B cell (primary cell): ENCODE results near the gene KRTAP2-2. TPM values are rescaled to one million over a fixed set of nuclear protein-coding genes. Genes with fewer than 3 reads are reported as not detected.
"Not testable (repeated sequence)": the region's sequence is repeated elsewhere in the genome, so short reads cannot be mapped to it uniquely, and the experiment has no call there.

Experiments used
- ATAC-seq: fragments of 200-7000 bp; cut with Tn5 transposase; one replicate; pipeline ENCODE4 v1.10.0; 2021; ENCODE audit warnings: low read depth, mild to moderate bottlenecking, moderate number of reproducible peaks, moderate library complexity
- CTCF ChIA-PET: fragments of 350-600 bp; sonication (Branson Sonifier 250); formaldehyde crosslinking; loops from one replicate; lab custom pipeline; 2021; ENCODE audit warnings: antibody characterized with exemption, inconsistent platforms; lab: Charles Lee
- POLR2A ChIA-PET: fragments of 350-600 bp; sonication (Branson Sonifier 250); formaldehyde crosslinking; loops from one replicate; lab custom pipeline; 2021; ENCODE audit warnings: antibody characterized with exemption; lab: Charles Lee
- DNase-seq: peaks from one replicate; pipeline ENCODE4 v3.0.0; 2013
- H2AFZ ChIP-seq: 2 replicates; pipeline ENCODE4 v1.6.1; 2012; ENCODE audit warnings: mild to moderate bottlenecking, low read depth, low read length; ENCODE audit not compliant: insufficient read depth, poor library complexity, severe bottlenecking
- H3K27ac ChIP-seq, 2 donors: 1 replicate in 1 of 2; 2 replicates in 1 of 2; pipeline ENCODE4 v1.5.1; 2012 to 2013; ENCODE audit warnings: low read length in 2 of 2, mild to moderate bottlenecking in 2 of 2, moderate library complexity in 1 of 2
- H3K27me3 ChIP-seq, 4 experiments: fragments of 200-600 bp in 1 of 4; sonication (generic) in 1 of 4; replicated peaks in 1 of 4; 1 replicate in 2 of 4; 2 replicates in 2 of 4; pipeline versions ENCODE4 v1.6.1 to v1.7.0; 2013 to 2016; ENCODE audit warnings: low read length in 3 of 4, mild to moderate bottlenecking in 2 of 4, mixed read lengths in 1 of 4, moderate library complexity in 1 of 4; ENCODE audit not compliant: insufficient read depth in 4 of 4, control insufficient read depth in 3 of 4; ENCODE audit errors: control extremely low read depth in 1 of 4
- H3K36me3 ChIP-seq, 2 experiments: replicated peaks in 1 of 2; 1 replicate in 1 of 2; 2 replicates in 1 of 2; pipeline versions ENCODE4 v1.6.1 to v1.7.1; 2013; ENCODE audit warnings: low read length in 1 of 2; ENCODE audit not compliant: insufficient read depth in 2 of 2, control insufficient read depth in 1 of 2; ENCODE audit errors: control extremely low read depth in 1 of 2, extremely low read depth in 1 of 2
- H3K4me1 ChIP-seq, 2 donors: fragments of 200-600 bp in 1 of 2; sonication (generic) in 1 of 2; 1 replicate in 1 of 2; 2 replicates in 1 of 2; pipeline versions ENCODE4 v1.5.1 to v1.6.1; 2013 to 2017; ENCODE audit warnings: low read length in 2 of 2; ENCODE audit not compliant: control insufficient read depth in 2 of 2, insufficient read depth in 2 of 2
- H3K4me2 ChIP-seq: replicated peaks from 2 replicates; pipeline ENCODE3; 2012; ENCODE audit warnings: mild to moderate bottlenecking, low read depth, low read length; ENCODE audit not compliant: poor library complexity, severe bottlenecking
- H3K4me3 ChIP-seq, 5 experiments: fragments of 200-600 bp in 1 of 5; sonication (generic) in 1 of 5; 1 replicate in 3 of 5; 2 replicates in 2 of 5; pipeline versions ENCODE4 v1.5.1 to v1.7.0; 2011 to 2016; ENCODE audit warnings: low read length in 4 of 5, mild to moderate bottlenecking in 4 of 5, low read depth in 2 of 5, control low read depth in 1 of 5, moderate library complexity in 1 of 5; ENCODE audit not compliant: insufficient read depth in 1 of 5; ENCODE audit errors: control extremely low read depth in 1 of 5, extremely low read depth in 1 of 5
- H3K79me2 ChIP-seq: fragments of 200-600 bp; sonication (generic); one replicate; pipeline ENCODE4 v1.6.0; 2016; ENCODE audit warnings: low read length; ENCODE audit not compliant: control insufficient read depth, insufficient read depth
- H3K9ac ChIP-seq: fragments of 200-600 bp; sonication (generic); 2 replicates; pipeline ENCODE4 v1.6.1; 2017; ENCODE audit warnings: mild to moderate bottlenecking, low read length, moderate library complexity
- H3K9me3 ChIP-seq, 3 donors: one replicate each; pipeline versions ENCODE4 v1.6.1 to v1.7.1; 2013; ENCODE audit warnings: low read length in 2 of 3; ENCODE audit not compliant: control insufficient read depth in 2 of 3, insufficient read depth in 1 of 3; ENCODE audit errors: control extremely low read depth in 1 of 3
- H4K20me1 ChIP-seq: 2 replicates; pipeline ENCODE4 v1.6.0; 2012; ENCODE audit warnings: mild to moderate bottlenecking, low read length; ENCODE audit not compliant: insufficient read depth, control insufficient read depth, poor library complexity, severe bottlenecking
- H3K27ac Mint-ChIP-seq: one replicate; pipeline ENCODE4 v1.8.0; 2021; ENCODE audit warnings: mixed read lengths
- H3K27me3 Mint-ChIP-seq: one replicate; pipeline ENCODE4 v1.8.0; 2021; ENCODE audit warnings: mixed read lengths
- H3K4me1 Mint-ChIP-seq: one replicate; pipeline ENCODE4 v1.8.0; 2021; ENCODE audit warnings: mixed read lengths
- H3K4me3 Mint-ChIP-seq: one replicate; pipeline ENCODE4 v1.8.0; 2021; ENCODE audit warnings: mixed read lengths
- H3K9me3 Mint-ChIP-seq: one replicate; pipeline ENCODE4 v1.8.0; 2022; ENCODE audit warnings: mixed read lengths; ENCODE audit not compliant: insufficient read depth
- WGBS: methylation state at CpG from one replicate; pipeline ENCODE4 v1.1.5; 2013; ENCODE audit warnings: missing lambda C conversion rate; ENCODE audit not compliant: insufficient coverage; 5-methylcytosine and 5-hydroxymethylcytosine counted together
- intact Hi-C: fragments of 100-400 bp; cut with micrococcal nuclease; formaldehyde crosslinking; loops from one replicate; pipeline ENCODE4 v1.10.0; 2022
- polyA minus RNA-seq: library from RNA; depleted of rRNA, polyadenylated mRNA; stranded (reverse); fragments of >200 nt; gene quantifications from 2 replicates; pipeline ENCODE4 v1.2.3, GENCODE V29; 2012
- polyA plus RNA-seq: library from polyadenylated mRNA; depleted of rRNA; stranded (reverse); fragments of >200 nt; gene quantifications from 2 replicates; pipeline ENCODE4 v1.2.3, GENCODE V29; 2012
- total RNA-seq, 2 donors: library from RNA; stranded (reverse); fragments of 120-200 nt in 1 of 2; gene quantifications; 1 replicate in 1 of 2; 2 replicates in 1 of 2; pipeline versions ENCODE4 v1.2.3 to v1.2.4, GENCODE V29; 2013 to 2022

Gene KRTAP2-2
- total RNA-seq (not detected in 2 replicates), polyA plus RNA-seq (not detected in 2 replicates), polyA minus RNA-seq (not detected in 2 replicates)
- not detected for total RNA-seq (2013)

GRCh38 chr17:41055130-41055529 is at the start of gene KRTAP2-2:
KRTAP2-2 (minus strand) TSS chr17:41055230; CDS start chr17:41055211, 19 bp downstream.
- DNase-seq, H3K27ac Mint-ChIP-seq, H3K36me3 ChIP-seq, H3K9ac ChIP-seq, intact Hi-C loops, H3K4me1 Mint-ChIP-seq, H3K27me3 ChIP-seq, ATAC-seq, CTCF ChIA-PET, H3K9me3 Mint-ChIP-seq, H3K4me2 ChIP-seq, H2AFZ ChIP-seq, H3K4me1 ChIP-seq, H3K27ac ChIP-seq, H3K9me3 ChIP-seq, H3K79me2 ChIP-seq, H3K4me3 ChIP-seq, H4K20me1 ChIP-seq, H3K4me3 Mint-ChIP-seq, POLR2A ChIA-PET: not testable (repeated sequence)
- H3K27me3 Mint-ChIP-seq, result peaks cover 53% of the 10 kb centered on the region
- no CpG with 5 or more reads among the region's 6 CpGs for WGBS

- H3K9me3 ChIP-seq, H3K27ac Mint-ChIP-seq, H3K27me3 ChIP-seq, H3K4me2 ChIP-seq, H3K4me3 Mint-ChIP-seq, H3K9ac ChIP-seq, H3K36me3 ChIP-seq, CTCF ChIA-PET, H4K20me1 ChIP-seq, H2AFZ ChIP-seq, H3K27ac ChIP-seq, POLR2A ChIA-PET, H3K79me2 ChIP-seq, intact Hi-C loops, ATAC-seq, DNase-seq, H3K9me3 Mint-ChIP-seq, H3K4me3 ChIP-seq: not testable (repeated sequence)
- WGBS, result no CpG with 5 or more reads among the region's 2 CpGs
- H3K4me1 Mint-ChIP-seq, result peaks cover 20% of the 10 kb centered on the region
- peaks cover 33% of the 10 kb centered on the region for H3K27me3 Mint-ChIP-seq
- H3K4me1 ChIP-seq, result peaks cover 18 to 26% of the 10 kb centered on the region in 2 donors
These were observed 49.5 kb upstream of the KRTAP2-2 start for GRCh38 chr17:41104386-41105038.
